ENCODE measurements around the gene CYBA.

CYBA gene

DNA sequence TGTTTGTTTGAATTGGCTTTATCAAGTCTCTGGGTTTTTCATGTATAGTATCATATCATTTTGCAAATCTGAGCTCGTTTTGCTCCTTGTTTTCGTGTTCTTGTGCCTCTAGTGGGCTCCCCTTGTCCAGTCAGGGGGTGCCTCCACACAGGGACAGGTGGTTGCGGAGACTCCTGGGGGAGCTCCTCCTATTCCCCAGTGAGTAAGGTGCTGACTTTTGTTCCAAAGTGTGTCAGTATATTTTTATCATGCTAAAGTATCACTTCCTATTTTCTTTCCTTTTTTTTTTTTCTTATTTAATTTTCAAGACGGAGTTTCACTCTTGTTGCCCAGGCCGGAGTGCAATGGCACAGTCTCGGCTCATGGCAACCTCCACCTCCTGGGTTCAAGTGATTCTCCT is 42.8 kb downstream of the CYBA start:
- peaks cover 28 to 95% (median 62%) of the 10 kb centered on the region in 3 donors for H3K36me3 ChIP-seq

DNA sequence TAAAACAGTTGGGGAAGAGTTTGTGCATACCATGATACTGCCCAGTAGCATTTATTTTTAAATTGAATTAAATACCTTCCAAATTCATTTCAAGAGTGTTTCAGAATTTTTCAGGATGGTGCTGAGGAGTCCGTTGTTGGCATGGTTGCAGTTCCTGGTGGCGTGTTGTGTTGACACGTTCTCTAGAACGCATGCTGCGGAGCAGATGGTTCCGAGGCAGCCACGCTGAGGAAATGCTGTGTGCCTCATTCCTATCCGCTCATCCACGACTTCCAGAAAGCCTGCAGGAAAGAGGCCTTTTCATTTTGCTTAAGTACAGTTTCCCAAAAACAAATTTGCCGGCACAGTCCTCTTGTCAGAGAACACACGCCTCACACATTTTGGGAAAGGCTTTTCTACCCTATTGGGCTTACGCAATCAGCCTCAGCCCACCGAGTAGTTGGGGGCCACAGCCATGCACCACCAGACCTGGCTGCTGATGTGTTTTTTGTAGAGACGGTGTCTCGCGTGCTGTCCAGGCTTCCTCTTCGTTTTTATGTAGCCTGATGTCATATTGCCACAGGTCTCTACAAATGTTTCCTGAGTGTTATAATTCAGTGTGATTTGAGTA is 44.6 kb downstream of the CYBA start:
- Histone ChIP-seq H3K9me3 (no peaks in the 10 kb centered on the region), H3K4me3 (no peak overlapping the region), H3K27me3 (no peaks in the 10 kb centered on the region), H3K4me1 (no peaks in the 10 kb centered on the region), H3K36me3 (peaks cover 30 to 91% (median 65%) of the 10 kb centered on the region in 3 donors), H3K27ac (no peak overlapping the region)
- TF ChIP-seq, protein P1, sequence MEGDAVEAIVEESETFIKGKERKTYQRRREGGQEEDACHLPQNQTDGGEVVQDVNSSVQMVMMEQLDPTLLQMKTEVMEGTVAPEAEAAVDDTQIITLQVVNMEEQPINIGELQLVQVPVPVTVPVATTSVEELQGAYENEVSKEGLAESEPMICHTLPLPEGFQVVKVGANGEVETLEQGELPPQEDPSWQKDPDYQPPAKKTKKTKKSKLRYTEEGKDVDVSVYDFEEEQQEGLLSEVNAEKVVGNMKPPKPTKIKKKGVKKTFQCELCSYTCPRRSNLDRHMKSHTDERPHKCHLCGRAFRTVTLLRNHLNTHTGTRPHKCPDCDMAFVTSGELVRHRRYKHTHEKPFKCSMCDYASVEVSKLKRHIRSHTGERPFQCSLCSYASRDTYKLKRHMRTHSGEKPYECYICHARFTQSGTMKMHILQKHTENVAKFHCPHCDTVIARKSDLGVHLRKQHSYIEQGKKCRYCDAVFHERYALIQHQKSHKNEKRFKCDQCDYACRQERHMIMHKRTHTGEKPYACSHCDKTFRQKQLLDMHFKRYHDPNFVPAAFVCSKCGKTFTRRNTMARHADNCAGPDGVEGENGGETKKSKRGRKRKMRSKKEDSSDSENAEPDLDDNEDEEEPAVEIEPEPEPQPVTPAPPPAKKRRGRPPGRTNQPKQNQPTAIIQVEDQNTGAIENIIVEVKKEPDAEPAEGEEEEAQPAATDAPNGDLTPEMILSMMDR (IDR thresholded peaks at IDR 0.05), result no peak
- intact Hi-C loops (cut with DNase I; ENCODE audit: low total_unique reads), result no loop called here
- DNase-seq, result no peak

More for the DNA sequence above, 42.8 kb downstream of the CYBA start:
- Histone ChIP-seq H3K4me1 (no peaks in the 10 kb centered on the region), H3K27me3 (no peaks in the 10 kb centered on the region), H3K27ac (no peak overlapping the region), H3K4me3 (no peak overlapping the region), H3K9me3 (no peaks in the 10 kb centered on the region)
- intact Hi-C loops (cut with DNase I; ENCODE audit: low total_unique reads), result no loop called here
- no peak for DNase-seq
- TF ChIP-seq, protein P1 (IDR thresholded peaks at IDR 0.05), result no peak

DNA sequence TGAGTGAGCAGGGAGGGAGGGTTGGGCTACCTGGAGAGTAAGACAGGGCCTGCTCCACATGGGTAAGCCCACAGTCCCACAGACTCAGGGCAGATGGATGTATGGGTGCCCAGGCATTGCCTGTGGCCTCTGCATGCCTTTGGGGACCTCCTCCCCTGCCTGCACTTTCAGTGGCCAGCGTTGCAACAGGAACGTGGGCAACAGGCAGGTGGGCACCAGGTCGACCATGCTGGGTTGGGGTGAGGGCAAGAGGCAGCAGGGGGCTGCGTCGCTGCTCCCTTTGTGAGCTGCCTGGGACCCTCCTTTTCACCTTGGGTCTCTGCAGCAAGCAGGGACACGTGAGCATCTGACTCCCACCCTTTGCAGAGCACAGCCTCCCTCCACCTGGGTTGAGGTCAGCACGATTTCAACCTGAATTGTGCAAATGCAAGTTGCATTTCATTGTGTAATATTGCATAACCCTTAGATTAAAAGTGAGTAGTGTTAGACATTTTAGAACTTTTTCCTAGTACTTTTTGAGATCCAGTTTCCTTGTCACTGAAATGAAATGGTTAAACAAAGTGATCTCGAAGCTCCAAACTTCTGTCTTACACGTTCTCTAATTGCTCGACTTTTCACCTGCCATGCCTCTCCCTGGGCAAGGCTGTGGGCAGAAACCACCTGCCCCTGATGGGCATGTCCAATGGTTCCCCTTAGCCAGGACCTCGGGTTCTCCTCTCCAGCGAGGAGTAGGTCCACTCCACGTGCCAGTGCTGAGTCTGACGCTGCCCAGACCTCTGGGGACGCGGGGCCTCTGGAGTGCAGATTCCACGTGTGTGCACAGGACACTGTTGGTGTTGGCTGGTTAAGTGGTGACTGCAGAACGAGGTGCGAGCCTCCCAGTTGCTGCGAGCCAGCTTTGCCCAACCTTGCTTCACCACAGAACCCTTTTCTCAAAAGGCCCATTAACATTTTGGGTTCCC is 45.4 kb downstream of the CYBA start:
- TF ChIP-seq, protein P1 (IDR thresholded peaks at IDR 0.05), result no peak
- Histone ChIP-seq H3K4me3 (no peak overlapping the region), H3K27me3 (no peaks in the 10 kb centered on the region), H3K9me3 (no peaks in the 10 kb centered on the region), H3K4me1 (no peaks in the 10 kb centered on the region), H3K27ac (no peak overlapping the region), H3K36me3 (peaks cover 31 to 91% (median 65%) of the 10 kb centered on the region in 3 donors)
- DNase-seq, result no peak
- intact Hi-C loops (cut with DNase I; ENCODE audit: low total_unique reads), result no loop called here

DNA sequence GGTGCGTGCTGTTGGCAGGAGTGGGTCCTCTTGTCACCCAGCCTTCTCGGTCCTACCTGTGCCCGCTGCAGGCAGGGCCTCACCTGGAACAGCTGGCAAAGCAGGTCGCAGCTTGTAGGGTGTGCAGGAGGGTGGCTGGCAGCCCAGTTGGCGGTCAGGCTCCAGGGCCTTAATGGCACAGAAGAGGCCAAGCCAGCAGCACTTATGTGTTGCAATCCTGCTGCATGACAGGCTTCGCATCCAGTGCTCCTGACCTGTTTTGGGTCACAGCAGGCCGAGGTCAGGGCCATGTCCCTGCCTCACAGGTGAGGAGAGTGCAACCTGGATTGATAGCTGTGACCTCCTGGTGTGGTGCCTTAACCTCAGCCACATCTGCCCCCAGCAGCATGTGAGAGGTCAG is 48.8 kb downstream of the CYBA start:
- no peaks in the 10 kb centered on the region for H3K27me3 ChIP-seq
- H3K27ac ChIP-seq, result no peak overlapping the region
- TF ChIP-seq, protein P1 (IDR thresholded peaks at IDR 0.05), result no peak
- intact Hi-C loops (cut with DNase I; ENCODE audit: low total_unique reads), result no loop called here
- H3K36me3 ChIP-seq, result peaks cover 43 to 87% (median 70%) of the 10 kb centered on the region in 3 donors
- H3K9me3 ChIP-seq, result no peaks in the 10 kb centered on the region
- no peak for DNase-seq
- H3K4me1 ChIP-seq, result no peaks in the 10 kb centered on the region
- no peak overlapping the region for H3K4me3 ChIP-seq

DNA sequence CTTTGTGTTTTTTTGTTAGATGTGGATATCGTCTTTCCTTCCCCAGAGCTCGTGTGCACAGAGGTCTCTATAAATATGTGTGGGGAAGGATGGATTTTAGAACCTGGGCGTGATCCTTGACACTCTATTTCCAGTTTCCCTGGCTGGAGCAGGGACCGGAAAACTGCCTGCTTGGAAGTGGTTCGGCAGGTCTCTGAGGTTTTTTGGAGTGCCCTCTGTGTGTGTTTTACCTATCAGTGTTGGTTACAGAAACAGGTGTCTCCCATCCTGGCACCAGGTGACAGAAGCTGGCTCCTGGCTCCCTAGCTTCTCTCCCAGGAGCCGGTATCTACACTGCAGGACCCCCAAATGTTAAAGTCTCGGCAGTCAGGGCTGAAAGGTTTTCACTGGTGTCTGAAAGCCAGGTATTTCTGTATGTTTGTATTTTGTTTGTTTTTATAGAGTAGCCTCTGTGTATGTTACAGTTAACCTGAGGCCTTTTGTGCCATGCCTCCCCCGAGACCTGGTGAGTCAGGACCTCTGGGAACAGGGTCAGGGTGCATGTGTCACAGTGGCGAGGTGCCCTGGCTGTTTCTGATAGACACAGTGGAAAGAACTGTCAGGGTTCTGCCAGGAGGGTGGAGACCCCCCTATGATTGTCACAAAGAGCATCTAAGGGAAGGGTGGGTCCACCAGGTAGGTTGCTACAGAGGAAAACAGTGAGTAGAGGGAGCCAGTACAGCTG is 49.4 kb downstream of the CYBA start:
- H3K9me3 ChIP-seq, result no peaks in the 10 kb centered on the region
- no peak overlapping the region for H3K4me3 ChIP-seq
- intact Hi-C loops (cut with DNase I; ENCODE audit: low total_unique reads), result no loop called here
- H3K27ac ChIP-seq, result no peak overlapping the region
- H3K4me1 ChIP-seq, result no peaks in the 10 kb centered on the region
- H3K36me3 ChIP-seq, result peaks cover 43 to 81% (median 66%) of the 10 kb centered on the region in 3 donors
- no peak for DNase-seq
- H3K27me3 ChIP-seq, result no peaks in the 10 kb centered on the region
- TF ChIP-seq, protein P1 (IDR thresholded peaks at IDR 0.05), result no peak
